HepG2 (cell line): ENCODE results near the gene ADGRG6. TPM values are rescaled to one million over a fixed set of nuclear protein-coding genes. Genes with fewer than 3 reads are reported as not detected.

ENCODE experiments used
- AKAP8 ChIP-seq: sonication (generic); formaldehyde crosslinking; IDR thresholded peaks from 2 replicates; pipeline ENCODE4 v1.5.1; 2020; ENCODE audit warnings: mild to moderate bottlenecking, missing genetic modification reagents
- CCAR2 ChIP-seq: fragments of 200-400 bp; formaldehyde crosslinking; optimal IDR thresholded peaks from 2 replicates; pipeline ENCODE3; 2018; ENCODE audit warnings: low read depth, mild to moderate bottlenecking, low read length, moderate library complexity
- DNMT3B ChIP-seq: conservative IDR thresholded peaks from 2 replicates; pipeline ENCODE4 v1.6.1; 2016; ENCODE audit warnings: missing biosample characterization, control low read depth
- EP300 ChIP-seq, 3 experiments: sonication (generic) in 1 of 3; formaldehyde crosslinking in 1 of 3; IDR thresholded peaks; 2 replicates each; pipeline versions ENCODE4 v1.5.1 to v1.6.1; 2011 to 2020; ENCODE audit warnings: low read depth in 2 of 3, low read length in 2 of 3, borderline replicate concordance in 1 of 3, improper control_type of control experiment in 1 of 3, mild to moderate bottlenecking in 1 of 3, missing genetic modification reagents in 1 of 3, moderate library complexity in 1 of 3
- EZH2 ChIP-seq: conservative IDR thresholded peaks from 2 replicates; pipeline ENCODE4 v1.6.1; 2012; ENCODE audit warnings: mild to moderate bottlenecking, low read depth, low read length, moderate library complexity
- FOXJ3 ChIP-seq: sonication (generic); formaldehyde crosslinking; IDR thresholded peaks from 2 replicates; pipeline ENCODE4 v1.4.0; 2020; ENCODE audit warnings: missing genetic modification reagents, mild to moderate bottlenecking, borderline replicate concordance
- GABPB1 ChIP-seq: IDR thresholded peaks from 2 replicates; pipeline ENCODE4 v1.6.1; 2016; ENCODE audit warnings: mild to moderate bottlenecking, missing genetic modification reagents, moderate library complexity, missing compliant biosample characterization
- IRF2 ChIP-seq: IDR thresholded peaks from 2 replicates; pipeline ENCODE4 v1.6.1; 2018; ENCODE audit warnings: missing genetic modification reagents, missing compliant biosample characterization
- MEIS1 ChIP-seq: sonication (generic); formaldehyde crosslinking; IDR thresholded peaks from 2 replicates; pipeline ENCODE4 v1.9.0; 2021; ENCODE audit warnings: mild to moderate bottlenecking, missing genetic modification reagents, moderate library complexity, borderline replicate concordance
- POLR2G ChIP-seq: fragments of 200-400 bp; formaldehyde crosslinking; IDR thresholded peaks from 2 replicates; pipeline ENCODE4 v1.6.1; 2018; ENCODE audit warnings: mild to moderate bottlenecking, low read depth, low read length, moderate library complexity
- SATB2 ChIP-seq: sonication (generic); formaldehyde crosslinking; IDR thresholded peaks from 2 replicates; pipeline ENCODE4 v1.5.0; 2020; ENCODE audit warnings: missing genetic modification reagents
- SIN3B ChIP-seq: fragments of 150-350 bp; IDR thresholded peaks from 2 replicates; pipeline ENCODE4 v1.6.1; 2014; ENCODE audit warnings: low read length
- SOX6 ChIP-seq, 2 experiments: fragments of 450-650 bp in 1 of 2; sonication (generic) in 1 of 2; formaldehyde crosslinking in 1 of 2; IDR thresholded peaks; 2 replicates each; pipeline versions ENCODE4 v1.4.0 to v1.6.1; 2017 to 2020; ENCODE audit warnings: antibody characterized with exemption in 1 of 2, mild to moderate bottlenecking in 1 of 2, missing genetic modification reagents in 1 of 2
- SRSF9 ChIP-seq: fragments of 200-400 bp; formaldehyde crosslinking; IDR thresholded peaks from 2 replicates; pipeline ENCODE4 v1.6.1; 2018; ENCODE audit warnings: borderline replicate concordance, mild to moderate bottlenecking, low read depth, low read length; ENCODE audit not compliant: insufficient read depth, poor library complexity, severe bottlenecking
- SYNCRIP ChIP-seq: fragments of 200-400 bp; formaldehyde crosslinking; IDR thresholded peaks from 2 replicates; pipeline ENCODE4 v1.6.1; 2018; ENCODE audit warnings: mild to moderate bottlenecking, low read depth, low read length; ENCODE audit not compliant: insufficient read depth
- THAP11 ChIP-seq: IDR thresholded peaks from 2 replicates; pipeline ENCODE4 v1.6.1; 2016; ENCODE audit warnings: missing biosample characterization, missing genetic modification reagents
- ZNF317 ChIP-seq: sonication (generic); formaldehyde crosslinking; IDR thresholded peaks from 2 replicates; pipeline ENCODE4 v1.5.0; 2020; ENCODE audit warnings: mild to moderate bottlenecking, missing genetic modification reagents
- ZNF451 ChIP-seq: sonication (generic); formaldehyde crosslinking; IDR thresholded peaks from 2 replicates; pipeline ENCODE4 v1.5.0; 2020; ENCODE audit warnings: mild to moderate bottlenecking, missing genetic modification reagents
- ZNF878 ChIP-seq: sonication (generic); formaldehyde crosslinking; IDR thresholded peaks from 2 replicates; pipeline ENCODE4 v1.8.1; 2023; ENCODE audit warnings: mild to moderate bottlenecking, missing genetic modification reagents, moderate library complexity
- polyA plus RNA-seq, 8 experiments: library from polyadenylated mRNA; depleted of rRNA in 3 of 8; stranded (reverse) in 7 of 8; unstranded in 1 of 8; fragments of >200 nt; fragmentation: Illumina TruSeq in 4 of 8; extraction: Trizol in 4 of 8; gene quantifications; 2 replicates each; pipeline versions ENCODE4 v1.2.1 to v1.2.3, GENCODE V29; 2011 to 2016; ENCODE audit warnings: low read depth in 4 of 8, missing spikeins in 1 of 8, mixed read lengths in 1 of 8; ENCODE audit not compliant: insufficient read depth in 1 of 8
- total RNA-seq, 5 experiments: library from RNA; depleted of rRNA; stranded (reverse); fragments of >200 nt; fragmentation: Illumina TruSeq; extraction: Trizol; gene quantifications; 2 replicates each; pipeline ENCODE4 v1.2.3, GENCODE V29; 2016; ENCODE audit warnings: low read depth in 1 of 5
- TF ChIP-seq, protein P1 (sequence below): sonication (generic); formaldehyde crosslinking; IDR thresholded peaks from 2 replicates; pipeline ENCODE4 v1.4.0; 2020; ENCODE audit warnings: mild to moderate bottlenecking, missing genetic modification reagents
- TF ChIP-seq, protein P2 (sequence below): sonication (generic); formaldehyde crosslinking; IDR thresholded peaks from 2 replicates; pipeline ENCODE4 v1.9.0; 2021; ENCODE audit warnings: missing genetic modification reagents, borderline replicate concordance
- TF ChIP-seq, protein P3 (sequence below): IDR thresholded peaks from 2 replicates; pipeline ENCODE4 v1.6.1; 2016; ENCODE audit warnings: mild to moderate bottlenecking

The ADGRG6 gene
- total and polyA plus RNA-seq, 2 of the 13 experiments (the other 11 are each of a cell fraction or from before 2014, with no cell fraction given), result 129 to 249 TPM

DNA sequence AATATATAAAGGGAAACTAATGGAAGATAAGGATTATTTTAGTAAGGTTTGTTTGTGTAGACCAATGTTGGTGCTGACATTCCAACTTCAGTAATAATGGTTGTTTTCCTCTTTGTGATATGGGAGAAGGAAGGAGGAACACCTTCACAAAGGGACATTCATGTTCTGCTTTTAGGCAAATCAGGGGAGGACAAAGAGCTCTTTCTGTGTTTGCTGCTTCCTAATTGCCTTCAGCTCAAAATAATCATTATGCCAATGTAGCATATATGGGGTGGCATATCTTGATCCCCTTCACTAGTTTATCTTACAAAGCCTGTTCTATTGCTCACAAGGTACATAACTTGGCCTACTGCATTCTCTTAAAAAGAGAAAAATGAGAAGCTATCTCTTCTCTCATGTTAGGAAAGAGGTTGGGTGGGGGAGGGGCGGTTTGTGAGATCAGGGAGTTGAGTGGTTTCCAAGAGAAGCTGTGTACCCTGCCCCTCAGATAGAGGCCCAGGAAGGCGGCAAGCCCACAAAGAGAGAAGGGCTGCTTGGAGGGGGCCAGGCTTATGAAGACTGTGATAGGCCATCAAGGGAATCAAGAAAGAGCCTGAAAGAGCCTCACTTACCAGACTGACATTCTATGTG lies 4.7 kb upstream of the ADGRG6 start (continued):
- TF ChIP-seq, protein P1, sequence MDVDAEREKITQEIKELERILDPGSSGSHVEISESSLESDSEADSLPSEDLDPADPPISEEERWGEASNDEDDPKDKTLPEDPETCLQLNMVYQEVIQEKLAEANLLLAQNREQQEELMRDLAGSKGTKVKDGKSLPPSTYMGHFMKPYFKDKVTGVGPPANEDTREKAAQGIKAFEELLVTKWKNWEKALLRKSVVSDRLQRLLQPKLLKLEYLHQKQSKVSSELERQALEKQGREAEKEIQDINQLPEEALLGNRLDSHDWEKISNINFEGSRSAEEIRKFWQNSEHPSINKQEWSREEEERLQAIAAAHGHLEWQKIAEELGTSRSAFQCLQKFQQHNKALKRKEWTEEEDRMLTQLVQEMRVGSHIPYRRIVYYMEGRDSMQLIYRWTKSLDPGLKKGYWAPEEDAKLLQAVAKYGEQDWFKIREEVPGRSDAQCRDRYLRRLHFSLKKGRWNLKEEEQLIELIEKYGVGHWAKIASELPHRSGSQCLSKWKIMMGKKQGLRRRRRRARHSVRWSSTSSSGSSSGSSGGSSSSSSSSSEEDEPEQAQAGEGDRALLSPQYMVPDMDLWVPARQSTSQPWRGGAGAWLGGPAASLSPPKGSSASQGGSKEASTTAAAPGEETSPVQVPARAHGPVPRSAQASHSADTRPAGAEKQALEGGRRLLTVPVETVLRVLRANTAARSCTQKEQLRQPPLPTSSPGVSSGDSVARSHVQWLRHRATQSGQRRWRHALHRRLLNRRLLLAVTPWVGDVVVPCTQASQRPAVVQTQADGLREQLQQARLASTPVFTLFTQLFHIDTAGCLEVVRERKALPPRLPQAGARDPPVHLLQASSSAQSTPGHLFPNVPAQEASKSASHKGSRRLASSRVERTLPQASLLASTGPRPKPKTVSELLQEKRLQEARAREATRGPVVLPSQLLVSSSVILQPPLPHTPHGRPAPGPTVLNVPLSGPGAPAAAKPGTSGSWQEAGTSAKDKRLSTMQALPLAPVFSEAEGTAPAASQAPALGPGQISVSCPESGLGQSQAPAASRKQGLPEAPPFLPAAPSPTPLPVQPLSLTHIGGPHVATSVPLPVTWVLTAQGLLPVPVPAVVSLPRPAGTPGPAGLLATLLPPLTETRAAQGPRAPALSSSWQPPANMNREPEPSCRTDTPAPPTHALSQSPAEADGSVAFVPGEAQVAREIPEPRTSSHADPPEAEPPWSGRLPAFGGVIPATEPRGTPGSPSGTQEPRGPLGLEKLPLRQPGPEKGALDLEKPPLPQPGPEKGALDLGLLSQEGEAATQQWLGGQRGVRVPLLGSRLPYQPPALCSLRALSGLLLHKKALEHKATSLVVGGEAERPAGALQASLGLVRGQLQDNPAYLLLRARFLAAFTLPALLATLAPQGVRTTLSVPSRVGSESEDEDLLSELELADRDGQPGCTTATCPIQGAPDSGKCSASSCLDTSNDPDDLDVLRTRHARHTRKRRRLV (CRISPR knock-in tag), result no peak; the same call in 1 of the 2 replicates
- TF ChIP-seq GABPB1 (CRISPR knock-in tag) (0 out of 2 replicates have a peak, but pooled peaks have one; percentile 30), EZH2 (no peak), THAP11 (CRISPR knock-in tag) (no peak), SIN3B (no peak), CCAR2 (no peak), ZNF317 (CRISPR knock-in tag) (no peak), SYNCRIP (no peak), POLR2G (peak; percentile 56), FOXJ3 (CRISPR knock-in tag) (peak; percentile 17; the same call in 1 of the 2 replicates), SATB2 (no peak), SRSF9 (no peak), IRF2 (CRISPR knock-in tag) (peak; percentile 38; the same call in 1 of the 2 replicates), AKAP8 (no peak), DNMT3B (CRISPR knock-in tag) (no peak; the same call in 1 of the 2 replicates), ZNF451 (CRISPR knock-in tag) (no peak), EP300 (IDR thresholded peaks at IDR 0.05; ENCODE audit: low read depth in 2 of 2, low read length in 2 of 2) (peak; percentile 41 to 86; a peak in 2 of 4 replicates), EP300 (CRISPR knock-in tag; IDR thresholded peaks at IDR 0.05; ENCODE audit: borderline replicate concordance) (peak; percentile 89), SOX6 (IDR thresholded peaks at IDR 0.05) (no peak), SOX6 (CRISPR knock-in tag; IDR thresholded peaks at IDR 0.05) (peak; percentile 90), ZNF878 (no peak), MEIS1 (CRISPR knock-in tag) (no peak)
- TF ChIP-seq, protein P2, sequence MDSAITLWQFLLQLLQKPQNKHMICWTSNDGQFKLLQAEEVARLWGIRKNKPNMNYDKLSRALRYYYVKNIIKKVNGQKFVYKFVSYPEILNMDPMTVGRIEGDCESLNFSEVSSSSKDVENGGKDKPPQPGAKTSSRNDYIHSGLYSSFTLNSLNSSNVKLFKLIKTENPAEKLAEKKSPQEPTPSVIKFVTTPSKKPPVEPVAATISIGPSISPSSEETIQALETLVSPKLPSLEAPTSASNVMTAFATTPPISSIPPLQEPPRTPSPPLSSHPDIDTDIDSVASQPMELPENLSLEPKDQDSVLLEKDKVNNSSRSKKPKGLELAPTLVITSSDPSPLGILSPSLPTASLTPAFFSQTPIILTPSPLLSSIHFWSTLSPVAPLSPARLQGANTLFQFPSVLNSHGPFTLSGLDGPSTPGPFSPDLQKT (CRISPR knock-in tag), result no peak
- TF ChIP-seq, protein P3, sequence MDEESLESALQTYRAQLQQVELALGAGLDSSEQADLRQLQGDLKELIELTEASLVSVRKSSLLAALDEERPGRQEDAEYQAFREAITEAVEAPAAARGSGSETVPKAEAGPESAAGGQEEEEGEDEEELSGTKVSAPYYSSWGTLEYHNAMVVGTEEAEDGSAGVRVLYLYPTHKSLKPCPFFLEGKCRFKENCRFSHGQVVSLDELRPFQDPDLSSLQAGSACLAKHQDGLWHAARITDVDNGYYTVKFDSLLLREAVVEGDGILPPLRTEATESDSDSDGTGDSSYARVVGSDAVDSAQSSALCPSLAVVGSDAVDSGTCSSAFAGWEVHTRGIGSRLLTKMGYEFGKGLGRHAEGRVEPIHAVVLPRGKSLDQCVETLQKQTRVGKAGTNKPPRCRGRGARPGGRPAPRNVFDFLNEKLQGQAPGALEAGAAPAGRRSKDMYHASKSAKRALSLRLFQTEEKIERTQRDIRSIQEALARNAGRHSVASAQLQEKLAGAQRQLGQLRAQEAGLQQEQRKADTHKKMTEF (CRISPR knock-in tag), result no peak
